Right lobe of liver (tissue), 6 donors: ENCODE data around the gene ADIPOR2. TPM values are rescaled to one million over a fixed set of nuclear protein-coding genes. Genes with fewer than 3 reads are reported as not detected.
"Not testable (repeated sequence)": the region's sequence is repeated elsewhere in the genome, so short reads cannot be mapped to it uniquely, and the experiment has no call there.

Source experiments
- ATAC-seq, 4 donors: fragments of 200-7000 bp; cut with Tn5 transposase; one replicate each; pipeline ENCODE4 v1.9.1; 2020; ENCODE audit warnings: mild to moderate bottlenecking in 4 of 4, moderate library complexity in 4 of 4
- DNase-seq, 3 donors: peaks; one replicate each; pipeline ENCODE4 v3.0.0-alpha.2; 2020
- H3K27ac ChIP-seq, 3 donors: fragments of 200-600 bp; one replicate each; pipeline ENCODE4 v1.8.0; 2022
- H3K27me3 ChIP-seq, 2 donors: fragments of 200-600 bp; one replicate each; pipeline ENCODE4 v1.8.0; 2022
- H3K36me3 ChIP-seq, 4 donors: fragments of 200-600 bp; sonication (generic) in 1 of 4; one replicate each; pipeline versions ENCODE4 v1.5.1 to v1.8.0; 2017 to 2022; ENCODE audit warnings: control low read depth in 1 of 4
- H3K4me1 ChIP-seq, 4 donors: fragments of 200-600 bp; sonication (generic) in 1 of 4; one replicate each; pipeline versions ENCODE4 v1.5.1 to v1.8.0; 2017 to 2022; ENCODE audit warnings: control low read depth in 1 of 4
- H3K4me3 ChIP-seq, 3 donors: fragments of 200-600 bp; one replicate each; pipeline ENCODE4 v1.8.0; 2022
- H3K9me3 ChIP-seq, 4 donors: fragments of 200-600 bp; sonication (generic) in 1 of 4; one replicate each; pipeline versions ENCODE4 v1.5.1 to v1.8.0; 2017 to 2022; ENCODE audit warnings: control low read depth in 1 of 4
- POLR2A ChIP-seq: fragments of 450-650 bp; IDR thresholded peaks from one replicate; pipeline ENCODE4 v1.6.1; 2017; ENCODE audit warnings: antibody characterized with exemption, mild to moderate bottlenecking
- WGBS: methylation state at CpG from one replicate; pipeline ENCODE4 v1.1.6; 2018; ENCODE audit warnings: low coverage, low lambda C conversion rate; ENCODE audit not compliant: insufficient coverage; ENCODE audit errors: missing lambda C conversion rate; 5-methylcytosine and 5-hydroxymethylcytosine counted together
- intact Hi-C, 2 donors: fragments of 100-400 bp; cut with DNase I; formaldehyde crosslinking; loops; one replicate each; pipeline versions ENCODE4 v1.11.2 to v1.14.1; 2022
- total RNA-seq, 6 experiments: library from RNA; depleted of rRNA in 2 of 6; stranded (reverse); fragments of >200 nt in 2 of 6; fragmentation: NEBNext Ultra II Directional in 3 of 6; extraction: Animal tissue kit (Norgen Biotek cat#: 25700) in 3 of 6; gene quantifications; one replicate each; pipeline versions ENCODE4 v1.1.0 to v1.2.4, GENCODE V29; 2016 to 2023
- TF ChIP-seq, protein P1 (sequence below), 4 donors: fragments of 200-600 bp in 3 of 4; fragments of 450-650 bp in 1 of 4; IDR thresholded peaks; one replicate each; pipeline versions ENCODE4 v1.5.1 to v1.8.0; 2016 to 2022; ENCODE audit warnings: antibody characterized with exemption in 4 of 4, mild to moderate bottlenecking in 2 of 4
- donor health status: DM: no; HTN: yes; CAD: no.
- donor health status: DM: no; HTN: no; CAD: no.
- donor health status: DM: no; HTN: no; CAD: no.
- donor health status: DM: no; HTN: yes; CAD: no.
- donor health status: DM: no; HTN: yes; CAD: no.

The ADIPOR2 gene
- total RNA-seq, 6 experiments from 2014 or later, result 46.5 to 108 (median 59.8) TPM

DNA sequence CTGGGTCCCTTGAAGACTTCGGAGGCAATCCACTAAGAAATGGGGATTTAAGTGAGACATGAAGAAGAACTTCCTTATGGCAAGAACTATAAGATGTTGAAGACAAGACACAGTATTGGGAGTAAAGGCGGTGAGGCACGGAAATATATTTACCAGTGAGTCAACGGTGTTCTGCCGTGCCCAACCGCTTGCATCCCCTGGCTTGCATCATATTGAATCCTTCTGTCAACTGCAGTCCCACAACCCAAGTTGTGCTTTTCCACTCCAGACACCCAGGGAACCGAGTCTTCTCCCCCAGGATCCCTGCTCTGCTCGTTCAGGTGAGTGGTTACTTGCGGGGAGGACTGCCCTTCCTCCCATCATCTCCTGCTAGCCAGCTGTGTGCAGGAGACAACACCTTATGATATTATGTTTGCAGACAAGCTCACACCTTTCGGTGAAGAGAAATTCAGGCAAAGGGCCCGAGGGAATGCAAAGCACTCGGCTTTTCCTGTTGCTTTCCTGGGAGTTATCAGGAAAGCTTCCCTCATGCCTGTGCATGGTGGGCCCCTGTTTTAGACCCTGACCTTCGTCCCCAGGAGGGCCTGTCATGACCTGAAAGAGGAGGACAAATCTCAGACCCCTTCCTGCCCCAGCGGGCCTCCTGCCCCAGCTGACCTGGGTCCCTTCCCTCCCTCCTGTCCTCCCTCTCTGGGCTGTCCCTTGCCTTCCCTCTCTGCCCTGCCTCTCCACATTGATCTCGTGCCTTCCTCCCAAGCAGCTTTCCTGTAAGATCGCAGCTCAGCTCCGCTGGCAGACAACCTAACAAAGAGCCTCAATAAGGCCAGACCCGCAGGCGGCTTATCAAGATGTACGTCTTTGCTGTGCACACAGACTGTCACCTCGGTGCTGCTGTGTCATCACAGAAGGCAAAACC is 125.2 kb downstream of the ADIPOR2 start:
- TF ChIP-seq, protein P1, sequence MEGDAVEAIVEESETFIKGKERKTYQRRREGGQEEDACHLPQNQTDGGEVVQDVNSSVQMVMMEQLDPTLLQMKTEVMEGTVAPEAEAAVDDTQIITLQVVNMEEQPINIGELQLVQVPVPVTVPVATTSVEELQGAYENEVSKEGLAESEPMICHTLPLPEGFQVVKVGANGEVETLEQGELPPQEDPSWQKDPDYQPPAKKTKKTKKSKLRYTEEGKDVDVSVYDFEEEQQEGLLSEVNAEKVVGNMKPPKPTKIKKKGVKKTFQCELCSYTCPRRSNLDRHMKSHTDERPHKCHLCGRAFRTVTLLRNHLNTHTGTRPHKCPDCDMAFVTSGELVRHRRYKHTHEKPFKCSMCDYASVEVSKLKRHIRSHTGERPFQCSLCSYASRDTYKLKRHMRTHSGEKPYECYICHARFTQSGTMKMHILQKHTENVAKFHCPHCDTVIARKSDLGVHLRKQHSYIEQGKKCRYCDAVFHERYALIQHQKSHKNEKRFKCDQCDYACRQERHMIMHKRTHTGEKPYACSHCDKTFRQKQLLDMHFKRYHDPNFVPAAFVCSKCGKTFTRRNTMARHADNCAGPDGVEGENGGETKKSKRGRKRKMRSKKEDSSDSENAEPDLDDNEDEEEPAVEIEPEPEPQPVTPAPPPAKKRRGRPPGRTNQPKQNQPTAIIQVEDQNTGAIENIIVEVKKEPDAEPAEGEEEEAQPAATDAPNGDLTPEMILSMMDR (IDR thresholded peaks at IDR 0.05), result no peak
- no peak for TF ChIP-seq POLR2A
- 38% methylated on average over 17 of the region's 21 CpGs for WGBS
- Histone ChIP-seq H3K36me3 (no peaks in the 10 kb centered on the region), H3K4me1 (no peaks in the 10 kb centered on the region), H3K4me3 (no peak overlapping the region), H3K27ac (no peak overlapping the region), H3K27me3 (no peaks in the 10 kb centered on the region), H3K9me3 (no peaks in the 10 kb centered on the region)
- ATAC-seq (no peak), DNase-seq (no peak)
- intact Hi-C loops, result no loop called here

DNA sequence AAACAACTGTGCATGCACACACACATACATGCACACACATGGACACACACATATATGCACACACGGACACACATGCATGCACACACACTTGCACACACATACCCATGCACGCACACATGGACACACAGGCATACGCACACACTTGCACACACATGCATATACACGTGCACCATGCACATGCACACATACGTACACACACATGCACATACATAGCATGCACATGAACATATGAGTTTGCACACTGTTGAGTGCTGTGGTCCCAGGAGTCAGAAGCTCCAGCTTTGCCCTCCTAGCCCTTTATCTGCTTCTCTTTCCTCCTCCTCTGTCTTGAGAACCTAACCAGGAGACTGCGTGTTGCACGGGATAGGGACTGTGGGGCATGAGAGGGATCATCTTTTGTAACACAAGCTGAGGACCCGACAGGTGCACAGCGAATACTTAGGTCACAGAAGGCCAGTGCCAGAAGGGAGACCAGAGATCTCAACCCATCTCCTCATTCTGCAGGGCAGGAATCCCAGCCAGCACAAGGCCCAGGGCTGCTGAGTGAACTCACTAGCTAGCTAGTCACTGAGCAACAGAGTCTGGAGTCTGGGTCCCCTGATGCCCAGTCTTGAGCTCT is 126.0 kb downstream of the ADIPOR2 start:
- Histone ChIP-seq H3K4me1 (no peaks in the 10 kb centered on the region), H3K27me3 (no peaks in the 10 kb centered on the region), H3K9me3 (no peaks in the 10 kb centered on the region), H3K36me3 (no peaks in the 10 kb centered on the region), H3K27ac (no peak overlapping the region), H3K4me3 (no peak overlapping the region)
- TF ChIP-seq POLR2A, result no peak
- TF ChIP-seq, protein P1 (IDR thresholded peaks at IDR 0.05), result no peak
- DNase-seq (no peak), ATAC-seq (no peak)
- intact Hi-C loops, result no loop called here
- WGBS, result 81% methylated on average over 5 of the region's 9 CpGs

DNA sequence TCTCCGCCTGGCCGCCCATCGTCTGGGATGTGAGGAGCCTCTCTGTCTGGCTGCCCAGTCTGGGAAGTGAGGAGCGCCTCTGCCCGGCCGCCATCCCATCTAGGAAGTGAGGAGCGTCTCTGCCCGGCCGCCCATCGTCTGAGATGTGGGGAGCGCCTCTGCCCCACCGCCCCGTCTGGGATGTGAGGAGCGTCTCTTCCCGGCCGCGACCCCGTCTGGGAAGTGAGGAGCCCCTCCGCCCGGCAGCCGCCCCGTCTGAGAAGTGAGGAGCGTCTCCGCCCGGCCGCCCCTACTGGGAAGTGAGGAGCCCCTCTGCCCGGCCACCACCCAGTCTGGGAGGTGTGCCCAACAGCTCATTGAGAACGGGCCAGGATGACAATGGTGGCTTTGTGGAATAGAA is 127.1 kb downstream of the ADIPOR2 start:
- DNase-seq, H3K4me3 ChIP-seq, intact Hi-C loops, H3K9me3 ChIP-seq, ATAC-seq, H3K27ac ChIP-seq, H3K36me3 ChIP-seq, H3K27me3 ChIP-seq, H3K4me1 ChIP-seq: not testable (repeated sequence)
- WGBS, result 90% methylated on average over 5 of the region's 28 CpGs

DNA sequence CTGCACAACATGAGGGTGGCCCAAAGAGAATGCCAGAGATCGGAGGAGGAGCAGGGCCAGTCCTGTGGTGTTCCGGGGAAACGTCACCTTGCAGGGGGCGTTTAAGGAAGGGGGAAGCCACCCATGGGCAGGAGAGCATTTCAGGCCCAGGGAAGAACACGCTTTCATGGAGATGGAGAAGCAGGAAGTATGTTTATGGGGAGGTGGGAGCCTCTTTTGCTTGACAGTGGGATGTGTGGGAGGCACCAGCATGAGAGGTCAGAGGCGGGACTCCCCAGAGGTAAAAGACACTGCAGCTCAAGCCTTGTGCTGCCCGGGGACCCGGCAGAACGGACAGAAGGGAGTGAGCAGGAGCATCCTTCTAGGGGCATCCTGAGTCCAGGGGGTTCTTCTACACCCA is 128.2 kb downstream of the ADIPOR2 start:
- TF ChIP-seq POLR2A, result no peak
- TF ChIP-seq, protein P1 (IDR thresholded peaks at IDR 0.05), result no peak
- Histone ChIP-seq H3K27ac (no peak overlapping the region), H3K36me3 (no peaks in the 10 kb centered on the region), H3K27me3 (no peaks in the 10 kb centered on the region), H3K4me3 (no peak overlapping the region), H3K9me3 (no peaks in the 10 kb centered on the region), H3K4me1 (no peaks in the 10 kb centered on the region)
- 22% methylated on average over 3 of the region's 9 CpGs for WGBS
- no peak for DNase-seq
- ATAC-seq, result no peak
- intact Hi-C loops, result no loop called here

DNA sequence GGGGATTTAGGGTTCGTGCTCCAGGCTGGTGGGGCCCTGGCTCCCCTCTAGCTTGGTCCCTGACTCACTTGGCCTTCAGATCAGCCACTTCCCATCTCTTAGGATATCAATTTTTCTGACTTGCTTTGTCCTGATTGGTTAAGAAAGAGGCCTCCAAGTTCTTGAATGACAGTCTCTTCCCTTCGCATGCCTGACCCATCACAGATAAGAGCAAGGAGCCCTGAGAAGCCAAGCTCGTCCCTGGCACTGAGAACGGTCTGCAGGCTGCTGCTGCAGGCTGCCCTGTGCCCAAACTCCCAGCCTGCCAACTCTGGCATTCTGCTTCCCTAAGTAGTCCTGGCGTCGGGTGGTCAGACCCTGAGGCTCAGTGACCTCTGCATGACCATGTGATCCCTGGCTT is 128.7 kb downstream of the ADIPOR2 start:
- Histone ChIP-seq H3K27me3 (no peaks in the 10 kb centered on the region), H3K36me3 (no peaks in the 10 kb centered on the region), H3K9me3 (no peaks in the 10 kb centered on the region), H3K4me1 (no peaks in the 10 kb centered on the region), H3K4me3 (no peak overlapping the region), H3K27ac (no peak overlapping the region)
- DNase-seq (no peak), ATAC-seq (no peak)
- WGBS, result 26% methylated on average over 6 of the region's 6 CpGs
- intact Hi-C loops, result no loop called here
- TF ChIP-seq POLR2A, result no peak
- TF ChIP-seq, protein P1 (IDR thresholded peaks at IDR 0.05), result no peak
